Stimulated activated CD4-positive, alpha-beta T cell treated with anti-CD3 and anti-CD28 coated beads, Interleukin-12 subunit alpha, Interleukin-12 subunit beta, amount 100 ng/mL, for 48 hours (primary cell): Measurements from ENCODE around the gene ZNF417.
"Not testable (repeated sequence)": the region's sequence is repeated elsewhere in the genome, so short reads cannot be mapped to it uniquely, and the experiment has no call there.

Source experiments
- DNase-seq, 3 donors: peaks; one replicate each; pipeline ENCODE4 v3.0.0-alpha.2; 2020; ENCODE audit warnings: low read depth in 2 of 3, low spot score in 1 of 3

The ZNF417 gene

GRCh38 chr19:57916168-57916995 lies at the start of gene ZNF417:
ZNF417 (minus strand) TSS chr19:57916592; CDS start chr19:57916411, 181 bp downstream.
- DNase-seq: peak; percentile 61 to 77 (median 73)

- no peak for DNase-seq
Measured at GRCh38 chr19:57964761-57965160, 48.4 kb upstream of the ZNF417 start.

GRCh38 chr19:57961785-57962184 lies 45.4 kb upstream of the ZNF417 start:
- no peak for DNase-seq

- DNase-seq: no peak
Measured at GRCh38 chr19:57954996-57955395, 38.6 kb upstream of the ZNF417 start.

GRCh38 chr19:57949702-57950101 lies 33.3 kb upstream of the ZNF417 start:
- DNase-seq: no peak

GRCh38 chr19:57949296-57949695 lies 32.9 kb upstream of the ZNF417 start:
- no peak for DNase-seq

GRCh38 chr19:57947419-57948134 lies 31.2 kb upstream of the ZNF417 start, which contains the start of gene ZNF256:
ZNF256 (minus strand) TSS chr19:57947706; CDS start chr19:57947474, 232 bp downstream.
- DNase-seq: peak; percentile 82 to 91 (median 90)

- no peak for DNase-seq
Measured at GRCh38 chr19:57947088-57947418, 30.7 kb upstream of the ZNF417 start.

- DNase-seq: no peak
Measured at GRCh38 chr19:57946316-57946715, 29.9 kb upstream of the ZNF417 start.

GRCh38 chr19:57941593-57941992 lies 25.2 kb upstream of the ZNF417 start:
- no peak for DNase-seq

- DNase-seq: no peak
Measured at GRCh38 chr19:57935731-57936130, 19.3 kb upstream of the ZNF417 start.

GRCh38 chr19:57934820-57935665 lies 18.7 kb upstream of the ZNF417 start, which contains the start of gene ZNF418:
ZNF418 (minus strand) TSS chr19:57935402; CDS start chr19:57933822, 1,580 bp downstream.
- peak in 2 of 3 donors; percentile 7 to 21 for DNase-seq

- DNase-seq: no peak
Measured at GRCh38 chr19:57927587-57927986, 11.2 kb upstream of the ZNF417 start.

GRCh38 chr19:57914531-57914930 lies 1.9 kb downstream of the ZNF417 start:
- DNase-seq: no peak

- no peak for DNase-seq
Measured at GRCh38 chr19:57907394-57907793, 9.0 kb downstream of the ZNF417 start.

- no peak for DNase-seq
Measured at GRCh38 chr19:57905258-57905657, 11.1 kb downstream of the ZNF417 start.

- no peak for DNase-seq
Measured at GRCh38 chr19:57903618-57904184, 12.7 kb downstream of the ZNF417 start.

GRCh38 chr19:57900311-57900710 lies 16.1 kb downstream of the ZNF417 start:
- no peak for DNase-seq

- not testable (repeated sequence) for DNase-seq
Measured at GRCh38 chr19:57890706-57891105, 25.7 kb downstream of the ZNF417 start.

GRCh38 chr19:57888560-57889231 lies 27.7 kb downstream of the ZNF417 start, which contains the start of gene ZNF814:
ZNF814 (minus strand) TSS chr19:57889037; CDS start chr19:57888802, 235 bp downstream.
- peak; percentile 64 to 79 (median 76) for DNase-seq
